PC-9 (cell line): ENCODE results near the gene DNAJC12. TPM values are rescaled to one million over a fixed set of nuclear protein-coding genes. Genes with fewer than 3 reads are reported as not detected.

Source experiments
- Bru-seq: library from RNA; stranded (reverse); fragments of 400-500 nt; gene quantifications from one replicate; lab custom pipeline; 2021; lab: Mats Ljungman, UMichigan
- BruChase-seq, 2 experiments: library from RNA; stranded (reverse); fragments of 400-500 nt; gene quantifications; one replicate each; lab custom pipeline; 2021; lab: Mats Ljungman, UMichigan
- BruUV-seq: library from RNA; stranded (reverse); fragments of 400-500 nt; replicated peaks from 2 replicates; lab custom pipeline; 2021; lab: Mats Ljungman, UMichigan
- CTCF ChIA-PET: fragments of 300-600 bp; sonication (Branson Sonifier 250); formaldehyde crosslinking; loops from one replicate; lab custom pipeline; 2022; ENCODE audit warnings: antibody characterized with exemption; lab: Charles Lee
- POLR2A ChIA-PET: fragments of 300-600 bp; sonication (Branson Sonifier 250); formaldehyde crosslinking; loops from one replicate; lab custom pipeline; 2022; ENCODE audit warnings: antibody characterized with exemption; ENCODE audit not compliant: unreplicated experiment; lab: Charles Lee
- DNase-seq, 2 experiments: peaks; one replicate each; pipeline versions ENCODE4 v3.0.0 to v3.0.0-alpha.2; 2015 to 2022; ENCODE audit warnings: mixed read lengths in 1 of 2
- H2AFZ ChIP-seq: fragments of 200-600 bp; sonication (generic); 2 replicates; pipeline ENCODE4 v1.8.1; 2017; ENCODE audit warnings: antibody characterized with exemption
- H3F3A ChIP-seq: fragments of 200-600 bp; sonication (generic); 2 replicates; pipeline ENCODE4 v1.8.1; 2017; ENCODE audit warnings: antibody characterized with exemption, mild to moderate bottlenecking, low read depth; ENCODE audit not compliant: insufficient read depth
- H3K27ac ChIP-seq: fragments of 200-600 bp; sonication (generic); 2 replicates; pipeline ENCODE4 v1.6.1; 2016; ENCODE audit warnings: mixed run types
- H3K27me3 ChIP-seq: fragments of 200-600 bp; sonication (generic); 2 replicates; pipeline ENCODE4 v1.6.1; 2016; ENCODE audit warnings: low read depth, mixed run types; ENCODE audit not compliant: insufficient read depth
- H3K36me3 ChIP-seq: fragments of 200-600 bp; sonication (generic); 2 replicates; pipeline ENCODE4 v1.6.1; 2016; ENCODE audit warnings: low read depth, mixed run types
- H3K4me1 ChIP-seq: fragments of 200-600 bp; sonication (generic); replicated peaks from 2 replicates; pipeline ENCODE4 v1.6.1; 2016; ENCODE audit warnings: mixed run types; ENCODE audit not compliant: insufficient read depth
- H3K4me2 ChIP-seq: fragments of 200-600 bp; sonication (generic); 2 replicates; pipeline ENCODE4 v1.6.1; 2017; ENCODE audit warnings: mixed run types
- H3K4me3 ChIP-seq: fragments of 200-600 bp; sonication (generic); 2 replicates; pipeline ENCODE4 v1.6.1; 2016; ENCODE audit warnings: mixed run types
- H3K79me2 ChIP-seq: fragments of 200-600 bp; sonication (generic); 2 replicates; pipeline ENCODE4 v1.6.1; 2017; ENCODE audit warnings: low read depth, mixed run types
- H3K9me2 ChIP-seq: fragments of 200-600 bp; sonication (generic); 2 replicates; pipeline ENCODE4 v1.8.1; 2017; ENCODE audit warnings: mild to moderate bottlenecking; ENCODE audit not compliant: insufficient read depth
- H3K9me3 ChIP-seq: fragments of 200-600 bp; sonication (generic); 2 replicates; pipeline ENCODE4 v1.8.1; 2016; ENCODE audit warnings: low read depth; ENCODE audit not compliant: insufficient read depth
- H4K20me1 ChIP-seq: fragments of 200-600 bp; sonication (generic); 2 replicates; pipeline ENCODE4 v1.8.1; 2017; ENCODE audit not compliant: insufficient read depth
- EZH2 ChIP-seq: fragments of 200-600 bp; sonication (generic); IDR thresholded peaks from 2 replicates; pipeline ENCODE4 v1.8.0; 2017; ENCODE audit warnings: antibody characterized with exemption, low read depth
- intact Hi-C: fragments of 100-400 bp; cut with micrococcal nuclease; formaldehyde crosslinking; loops from one replicate; pipeline ENCODE4 v1.10.0; 2022; ENCODE audit not compliant: unreplicated experiment
- long read RNA-seq: library from polyadenylated mRNA; stranded (forward); transcript quantifications from one replicate; pipeline ENCODE4 v2.0.0, GENCODE V29; 2022
- total RNA-seq: library from RNA; stranded (reverse); gene quantifications from 2 replicates; pipeline ENCODE4 v1.2.3, GENCODE V29; 2021
- TF ChIP-seq, protein P1 (sequence below): fragments of 200-600 bp; sonication (generic); conservative IDR thresholded peaks from 2 replicates; pipeline ENCODE4 v1.6.1; 2017; ENCODE audit warnings: mixed run types, antibody characterized with exemption, mild to moderate bottlenecking, moderate library complexity

DNAJC12 gene
- total RNA-seq = 0.33 TPM in 1 of 2 replicates, not detected in the other
- percentile 20 among the genes with signal in this experiment for Bru-seq, nascent RNA
- percentile 14 among the genes with signal in this experiment for BruChase-seq, experiment 1, labeled RNA remaining after a 2-hour chase
- percentile 14 among the genes with signal in this experiment for BruChase-seq, experiment 2, labeled RNA remaining after a 6-hour chase
- long read RNA-seq = 0 reads

DNA sequence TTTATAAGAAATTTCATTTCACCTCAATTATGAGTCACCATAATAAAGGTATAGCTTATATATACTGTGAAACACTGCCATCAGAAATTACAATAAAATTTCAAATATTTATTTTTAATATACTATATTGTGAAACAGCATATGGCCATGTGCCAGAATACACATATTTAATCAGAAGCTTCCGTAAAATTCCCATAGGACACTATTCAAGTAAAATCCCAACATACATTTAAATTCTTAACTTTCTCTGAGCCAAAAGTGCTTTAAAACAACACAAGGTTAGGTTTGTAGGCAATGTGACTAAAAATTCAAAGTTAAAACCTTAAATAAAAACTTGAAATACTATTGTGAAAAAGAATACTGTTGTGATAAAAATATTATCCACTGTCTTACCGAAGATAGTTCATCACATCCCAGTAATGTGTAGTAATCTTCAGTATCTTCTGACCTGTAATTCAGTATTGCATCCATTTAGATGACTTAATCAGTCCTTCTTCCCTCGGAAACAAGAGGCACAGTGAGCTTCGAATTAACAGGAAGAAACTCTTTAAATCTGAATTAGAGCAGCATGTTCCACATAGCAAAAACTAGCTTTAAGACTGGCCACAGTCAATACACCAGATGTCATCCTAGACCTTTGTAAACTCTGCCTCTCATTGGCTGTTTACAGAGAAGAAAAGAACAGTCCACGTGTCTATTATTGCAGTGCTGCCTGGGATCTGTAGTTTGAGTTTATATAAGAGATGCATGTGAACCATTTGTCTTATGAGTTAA, at the start of gene DNAJC12:
Gene DNAJC12, minus strand, starts transcription at position 648 of the 774 bp plus-strand sequence. Its CDS starts 177 bp downstream, at position 471.
- no peaks in the 10 kb centered on the region for H3K27me3 ChIP-seq
- H3K4me3 ChIP-seq = no peak within 1 kb of the TSS
- H3K4me1 ChIP-seq = no peaks in the 10 kb centered on the region
- no peak for DNase-seq
- H3K9me3 ChIP-seq = no peaks in the 10 kb centered on the region; the same call in 1 of the 2 replicates
- H3K9me2 ChIP-seq = no peaks in the 10 kb centered on the region
- TF ChIP-seq, protein P1, sequence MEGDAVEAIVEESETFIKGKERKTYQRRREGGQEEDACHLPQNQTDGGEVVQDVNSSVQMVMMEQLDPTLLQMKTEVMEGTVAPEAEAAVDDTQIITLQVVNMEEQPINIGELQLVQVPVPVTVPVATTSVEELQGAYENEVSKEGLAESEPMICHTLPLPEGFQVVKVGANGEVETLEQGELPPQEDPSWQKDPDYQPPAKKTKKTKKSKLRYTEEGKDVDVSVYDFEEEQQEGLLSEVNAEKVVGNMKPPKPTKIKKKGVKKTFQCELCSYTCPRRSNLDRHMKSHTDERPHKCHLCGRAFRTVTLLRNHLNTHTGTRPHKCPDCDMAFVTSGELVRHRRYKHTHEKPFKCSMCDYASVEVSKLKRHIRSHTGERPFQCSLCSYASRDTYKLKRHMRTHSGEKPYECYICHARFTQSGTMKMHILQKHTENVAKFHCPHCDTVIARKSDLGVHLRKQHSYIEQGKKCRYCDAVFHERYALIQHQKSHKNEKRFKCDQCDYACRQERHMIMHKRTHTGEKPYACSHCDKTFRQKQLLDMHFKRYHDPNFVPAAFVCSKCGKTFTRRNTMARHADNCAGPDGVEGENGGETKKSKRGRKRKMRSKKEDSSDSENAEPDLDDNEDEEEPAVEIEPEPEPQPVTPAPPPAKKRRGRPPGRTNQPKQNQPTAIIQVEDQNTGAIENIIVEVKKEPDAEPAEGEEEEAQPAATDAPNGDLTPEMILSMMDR = no peak
- TF ChIP-seq EZH2 = no peak
- no peaks in the 10 kb centered on the region for H3K79me2 ChIP-seq
- no peaks in the 10 kb centered on the region for H3F3A ChIP-seq
- H2AFZ ChIP-seq = 0 out of 2 replicates have a peak within 1 kb of the TSS, but pooled peaks have one; percentile 24
- H4K20me1 ChIP-seq = no peaks in the 10 kb centered on the region
- ChIA-PET POLR2A (no interaction called here), CTCF (no interaction called here)
- no peaks in the 10 kb centered on the region for H3K36me3 ChIP-seq
- H3K27ac ChIP-seq = no peak within 1 kb of the TSS
- H3K4me2 ChIP-seq = no peak within 1 kb of the TSS
- intact Hi-C loops = no loop called here
- no TSS peak for BruUV-seq

DNA sequence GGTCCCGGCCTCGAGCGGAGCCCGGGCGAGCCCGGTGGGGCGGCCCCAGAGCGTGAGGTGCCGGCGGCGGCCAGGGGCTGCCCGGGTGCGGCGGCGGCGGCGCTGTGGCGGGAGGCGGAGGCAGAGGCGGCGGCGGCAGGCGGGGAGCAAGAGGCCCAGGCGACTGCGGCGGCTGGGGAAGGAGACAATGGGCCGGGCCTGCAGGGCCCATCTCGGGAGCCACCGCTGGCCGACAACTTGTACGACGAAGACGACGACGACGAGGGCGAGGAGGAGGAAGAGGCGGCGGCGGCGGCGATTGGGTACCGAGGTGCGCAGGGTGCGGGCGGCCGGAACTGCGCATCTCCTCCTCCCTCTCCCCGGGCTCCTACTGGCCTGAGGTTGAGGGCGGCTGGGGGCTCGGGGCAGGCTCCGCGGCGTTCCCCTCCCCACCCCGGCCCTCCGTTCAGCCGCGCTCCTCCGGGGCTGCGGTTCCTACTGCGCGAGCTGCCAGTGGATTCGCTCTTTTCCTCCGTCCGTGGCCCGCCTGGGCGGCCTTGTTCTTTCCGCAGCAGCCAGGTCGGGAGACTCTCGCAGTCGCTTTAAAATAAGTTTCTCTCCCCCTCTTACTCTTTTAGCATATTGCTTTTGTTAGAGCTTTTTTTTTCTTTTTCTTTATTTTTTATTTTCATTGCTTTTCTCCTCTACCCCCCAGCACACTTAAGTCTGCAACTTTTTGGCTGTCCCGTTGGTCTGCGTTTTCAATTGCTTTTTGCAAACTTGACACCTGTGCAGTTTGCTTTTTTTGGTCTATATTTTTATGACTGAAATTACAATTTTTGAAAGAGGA, 47.1 kb upstream of the DNAJC12 start:
- Histone ChIP-seq H2AFZ (peak overlapping the region; percentile 90), H3K79me2 (peaks cover 38% of the 10 kb centered on the region), H3F3A (peaks cover 15% of the 10 kb centered on the region; the same call in 1 of the 2 replicates), H3K36me3 (peaks cover 32% of the 10 kb centered on the region), H3K9me3 (no peaks in the 10 kb centered on the region), H4K20me1 (no peaks in the 10 kb centered on the region; the same call in 1 of the 2 replicates), H3K4me3 (peak overlapping the region; percentile 70), H3K4me1 (peaks cover 17% of the 10 kb centered on the region), H3K4me2 (peak overlapping the region; percentile 80), H3K27ac (peak overlapping the region; percentile 63), H3K27me3 (no peaks in the 10 kb centered on the region), H3K9me2 (no peaks in the 10 kb centered on the region)
- ChIA-PET POLR2A (interaction anchor here (0.5 to 0.7 kb wide), 6 partner anchors 10 to 1566 kb away, joined by 3 to 15 read pairs (median 4); no protein-coding TSS in a partner anchor), CTCF (interaction anchor here (0.6 to 0.7 kb wide), 2 partner anchors 40 to 105 kb away, joined by 3 to 9 read pairs; no protein-coding TSS in a partner anchor)
- no TSS peak for BruUV-seq
- TF ChIP-seq, protein P1 = no peak
- TF ChIP-seq EZH2 = no peak
- DNase-seq = peak; percentile 71 to 87
- intact Hi-C loops = no loop called here
